CD4-positive, alpha-beta T cell treated with Interleukin-15 for 1 hour (primary cell): ENCODE measurements around the gene RBM12.

Experiments
- DNase-seq: peaks from one replicate; pipeline ENCODE4 v3.0.0-alpha.2; 2020

RBM12 gene

GRCh38 chr20:35619196-35620095 lies 45.3 kb downstream of the RBM12 start:
- peak; percentile 74 for DNase-seq

DNA sequence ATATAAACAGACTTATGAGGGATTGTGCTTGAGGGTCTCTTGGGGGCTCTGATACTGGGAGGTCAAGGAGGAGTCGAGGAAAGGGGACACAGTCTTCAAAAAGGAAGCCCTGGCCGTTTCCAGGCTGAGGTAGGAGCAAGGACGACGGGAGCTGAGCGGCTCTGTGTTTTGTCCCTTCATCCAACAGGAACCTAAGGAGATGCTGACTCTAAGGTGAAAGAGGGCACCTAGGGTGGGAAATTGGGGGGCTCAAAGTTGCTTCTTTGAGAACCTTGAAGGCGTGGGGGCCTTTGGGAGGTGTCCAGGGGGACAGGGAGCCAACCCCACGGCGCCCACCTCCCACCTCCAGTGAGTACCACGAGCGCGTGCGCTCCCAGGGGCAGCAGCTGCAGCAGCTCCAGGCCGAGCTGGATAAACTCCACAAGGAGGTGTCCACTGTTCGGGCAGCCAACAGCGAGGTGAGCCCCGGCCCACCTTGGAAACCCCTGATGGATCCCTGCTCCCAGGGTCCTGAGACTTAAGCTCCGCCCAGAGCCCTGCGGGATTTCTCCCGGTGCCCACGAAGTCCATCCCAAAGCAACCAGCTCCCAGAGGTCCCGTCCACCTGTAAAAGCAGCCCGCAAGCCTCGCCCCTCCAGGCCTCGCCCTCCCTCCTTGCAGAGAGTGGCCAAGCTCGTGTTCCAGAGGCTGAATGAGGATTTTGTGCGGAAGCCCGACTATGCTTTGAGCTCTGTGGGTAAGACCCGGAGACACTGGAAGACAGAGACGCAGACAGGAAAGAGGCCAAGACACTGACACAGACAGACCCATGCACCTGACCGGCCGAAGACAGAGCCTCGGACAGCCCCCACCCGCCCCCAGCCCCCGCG lies 46.2 kb downstream of the RBM12 start:
- DNase-seq, result no peak

- peak; percentile 55 for DNase-seq
These were observed 47.1 kb downstream of the RBM12 start for GRCh38 chr20:35617397-35618262.

GRCh38 chr20:35616465-35617396 lies 48.0 kb downstream of the RBM12 start:
- DNase-seq, result peak; percentile 61

- peak; percentile 100 for DNase-seq
These were observed 48.8 kb downstream of the RBM12 start, which contains the start of gene SPAG4 for GRCh38 chr20:35615667-35616464. Gene SPAG4 (plus strand): TSS chr20:35615829. CDS start chr20:35616004, 175 bp downstream.

- DNase-seq, result no peak
These were observed 53.2 kb downstream of the RBM12 start for GRCh38 chr20:35611482-35611881.

- DNase-seq, result no peak
These were observed 53.8 kb downstream of the RBM12 start for GRCh38 chr20:35610833-35611427.

GRCh38 chr20:35607003-35607735 lies 57.5 kb downstream of the RBM12 start:
- no peak for DNase-seq

- DNase-seq, result no peak
These were observed 58.6 kb downstream of the RBM12 start for GRCh38 chr20:35606127-35606526.

GRCh38 chr20:35604449-35604747 lies 60.3 kb downstream of the RBM12 start:
- no peak for DNase-seq

DNA sequence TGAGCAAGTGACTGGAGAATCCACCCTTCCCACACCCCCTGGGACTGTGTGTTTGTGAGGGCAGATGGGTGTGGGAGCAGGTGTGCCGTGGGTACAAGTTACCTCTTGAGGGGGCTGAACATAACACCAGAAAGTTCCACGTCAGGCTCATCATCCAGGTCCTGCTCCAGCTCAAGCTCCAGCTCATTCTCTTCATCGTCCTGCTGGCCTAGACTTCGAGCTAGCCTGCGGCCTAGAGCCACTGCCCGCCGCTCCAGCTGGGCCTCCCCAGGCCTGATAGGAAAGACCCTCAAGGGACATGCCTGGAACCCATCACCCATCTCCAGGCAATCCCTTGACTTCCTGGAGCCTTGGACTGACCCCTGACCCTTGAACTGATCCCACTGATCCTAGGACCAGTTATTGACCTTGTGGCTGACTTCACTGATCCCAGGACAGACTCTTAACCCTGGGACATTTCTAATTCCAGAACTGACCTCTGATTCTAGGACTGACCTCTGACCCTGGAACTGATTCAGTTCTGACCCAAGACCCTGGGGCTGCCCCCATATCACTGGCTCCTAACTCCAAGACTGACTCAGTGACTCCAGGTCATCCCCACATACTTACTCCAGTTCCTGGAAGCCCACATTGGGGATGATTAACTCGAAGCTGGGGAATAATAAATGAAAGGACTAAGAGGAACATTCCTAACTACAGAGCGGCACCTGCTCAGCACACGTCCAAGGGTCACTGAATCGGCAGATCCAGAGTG lies 60.8 kb downstream of the RBM12 start:
- no peak for DNase-seq

DNA sequence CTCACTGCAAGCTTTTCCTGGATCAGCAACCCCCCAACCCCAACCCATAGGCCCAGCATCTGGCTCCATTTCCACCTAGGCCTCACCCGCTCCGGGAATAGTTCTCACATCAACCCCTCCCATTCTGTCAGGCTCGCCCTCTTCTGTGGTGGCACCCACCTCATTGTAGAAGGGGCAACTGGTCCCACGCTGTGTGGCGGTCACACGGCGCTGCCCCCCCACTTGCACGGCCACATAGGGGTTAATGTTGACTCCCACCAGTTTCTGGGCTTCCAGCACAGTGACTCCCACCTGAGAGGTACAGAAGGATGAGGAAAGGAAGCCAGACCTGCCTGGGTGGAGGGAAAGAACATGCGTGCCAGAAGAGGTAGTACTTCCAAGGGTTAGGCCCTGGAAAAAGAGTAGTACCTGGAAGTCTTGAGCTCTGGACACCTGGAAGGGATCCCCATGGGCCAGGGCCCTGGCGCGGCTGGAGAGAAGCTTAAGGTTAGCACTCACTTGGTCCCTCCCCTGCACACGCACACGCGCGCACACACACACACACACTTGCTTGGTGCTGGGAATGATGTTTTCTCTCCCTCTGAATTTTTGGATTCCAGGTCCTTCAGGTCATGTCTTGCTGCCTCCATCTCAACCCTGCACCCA lies 61.7 kb downstream of the RBM12 start:
- DNase-seq, result no peak

DNA sequence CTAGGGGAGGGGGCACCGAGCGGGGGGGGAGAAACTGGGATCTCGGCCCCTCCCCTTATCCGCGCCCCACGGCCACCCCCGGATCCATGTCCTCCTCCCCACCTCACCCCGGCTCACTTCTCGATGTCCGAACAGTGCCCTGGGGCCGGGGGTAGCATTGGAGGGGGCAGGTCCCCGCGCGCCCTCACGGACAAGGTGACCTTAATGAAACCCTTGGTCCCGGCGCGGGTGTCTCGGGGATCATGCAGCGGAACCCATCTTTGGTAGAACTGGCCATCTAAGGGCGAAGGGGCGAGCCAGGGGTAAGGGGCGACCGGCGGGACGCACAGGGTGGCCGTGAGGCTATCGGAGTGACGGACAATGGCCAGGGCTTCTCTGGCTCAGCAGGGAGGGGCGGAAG lies 62.7 kb downstream of the RBM12 start:
- no peak for DNase-seq

DNA sequence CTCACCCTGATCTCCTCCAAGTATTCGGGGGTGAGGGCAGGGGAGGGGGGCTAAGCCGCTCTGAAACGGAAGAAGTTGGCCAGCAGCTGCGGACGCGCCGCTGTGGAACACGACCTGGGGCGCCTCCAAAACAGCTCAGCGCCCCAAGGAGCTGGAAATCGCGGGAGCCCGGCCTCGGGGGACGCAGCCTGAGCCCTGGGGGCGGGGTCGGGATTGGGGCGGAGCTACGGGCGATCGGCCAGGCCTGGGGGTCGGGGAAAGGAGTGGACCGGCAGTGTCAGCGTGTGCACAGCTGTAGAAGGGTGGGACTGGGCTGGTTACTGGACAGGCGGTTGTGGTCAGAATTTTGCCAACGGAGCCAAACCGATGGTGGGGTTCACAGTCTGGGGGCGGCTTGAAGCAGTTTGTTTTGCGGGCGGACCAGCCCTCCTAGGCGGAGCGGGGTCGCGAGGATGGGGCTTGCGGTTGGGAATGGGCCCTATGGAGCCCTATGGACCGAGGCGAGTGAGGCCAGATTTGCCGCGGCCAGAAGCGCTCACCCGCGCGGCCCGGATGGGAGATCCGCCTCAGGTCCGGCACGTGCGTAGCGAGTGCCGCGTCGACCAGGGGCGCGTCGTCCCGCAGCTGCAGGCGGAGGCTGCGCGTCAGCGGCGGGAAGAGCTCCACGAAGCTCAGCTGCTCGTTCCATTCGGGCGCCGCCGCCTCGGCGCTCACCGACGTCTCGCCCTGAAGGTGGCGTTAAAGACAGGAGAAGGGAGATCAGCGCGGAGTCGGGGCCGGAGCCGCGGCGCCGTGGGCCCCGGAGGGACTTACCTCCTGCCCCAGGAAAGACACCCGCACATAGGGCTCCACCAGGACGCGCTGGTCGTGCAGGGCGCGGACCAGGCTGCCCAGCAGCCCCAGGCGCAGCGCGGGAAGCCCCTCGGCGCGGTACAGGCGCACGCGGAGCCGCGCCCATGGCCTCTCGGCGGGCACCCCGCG lies 63.4 kb downstream of the RBM12 start:
- DNase-seq, result peak; percentile 81

DNA sequence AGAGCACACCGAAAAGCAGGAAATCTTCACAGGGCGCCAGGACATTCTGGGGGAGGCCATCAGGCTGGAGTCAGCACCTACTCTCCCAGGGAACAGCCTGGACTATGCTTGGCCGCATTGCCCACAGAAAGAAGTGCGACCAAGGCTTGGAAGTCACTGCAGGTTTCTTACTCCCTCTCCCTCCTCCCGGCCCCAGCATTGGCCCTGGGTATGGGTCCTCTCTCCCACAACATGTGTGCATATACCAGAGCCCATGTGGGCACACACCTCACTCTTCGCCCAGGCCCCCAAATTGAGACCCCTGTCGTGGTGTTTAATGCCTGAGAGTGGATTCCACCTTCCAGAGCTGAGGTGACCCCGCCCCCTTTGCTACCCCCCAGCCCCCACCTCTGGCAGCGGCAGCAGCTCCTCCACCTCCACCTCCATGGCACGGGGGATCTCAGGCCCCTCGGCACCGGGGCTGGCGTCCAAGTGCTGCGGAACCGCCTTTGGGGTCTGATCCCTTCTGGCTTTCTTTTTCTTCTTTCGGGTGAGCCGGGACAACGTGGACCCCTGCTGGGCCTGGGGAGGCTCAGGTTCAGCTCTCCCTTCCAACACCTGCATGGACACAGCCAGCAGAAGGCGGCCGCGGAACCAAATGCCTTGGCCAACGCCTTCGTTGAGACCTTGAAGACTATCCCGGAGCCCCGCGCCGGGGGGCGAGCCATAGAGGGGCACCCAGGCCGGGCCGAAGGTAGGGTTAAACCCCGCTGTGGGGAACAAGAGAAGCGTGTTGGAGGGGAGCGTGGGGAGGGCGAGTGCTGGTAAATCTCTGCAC lies 64.3 kb downstream of the RBM12 start:
- DNase-seq, result no peak

GRCh38 chr20:35599776-35600120 lies 65.0 kb downstream of the RBM12 start:
- DNase-seq, result no peak
